GM13976 (cell line): ENCODE measurements around the gene CLEC3B.
A peak's percentile ranks its signal among the peaks of the same experiment; 100 is the strongest.

Experiments used
- DNase-seq: peaks from one replicate; pipeline ENCODE4 v3.0.0; 2012; ENCODE audit warnings: low spot score
- CTCF ChIP-seq: IDR thresholded peaks from 2 replicates; pipeline ENCODE4 v1.5.1; 2012; ENCODE audit warnings: borderline replicate concordance, mild to moderate bottlenecking; ENCODE audit not compliant: insufficient read depth; ENCODE audit errors: extremely low read depth, missing control alignments, control extremely low read depth
- in situ Hi-C: fragments of 300-500 bp; cut with MboI; formaldehyde crosslinking; loops from one replicate; pipeline ENCODE4 v1.12.0; 2022; ENCODE audit warnings: low sequenced_read_pairs, mixed read lengths, inconsistent platforms; ENCODE audit not compliant: unreplicated experiment

Gene CLEC3B

DNA sequence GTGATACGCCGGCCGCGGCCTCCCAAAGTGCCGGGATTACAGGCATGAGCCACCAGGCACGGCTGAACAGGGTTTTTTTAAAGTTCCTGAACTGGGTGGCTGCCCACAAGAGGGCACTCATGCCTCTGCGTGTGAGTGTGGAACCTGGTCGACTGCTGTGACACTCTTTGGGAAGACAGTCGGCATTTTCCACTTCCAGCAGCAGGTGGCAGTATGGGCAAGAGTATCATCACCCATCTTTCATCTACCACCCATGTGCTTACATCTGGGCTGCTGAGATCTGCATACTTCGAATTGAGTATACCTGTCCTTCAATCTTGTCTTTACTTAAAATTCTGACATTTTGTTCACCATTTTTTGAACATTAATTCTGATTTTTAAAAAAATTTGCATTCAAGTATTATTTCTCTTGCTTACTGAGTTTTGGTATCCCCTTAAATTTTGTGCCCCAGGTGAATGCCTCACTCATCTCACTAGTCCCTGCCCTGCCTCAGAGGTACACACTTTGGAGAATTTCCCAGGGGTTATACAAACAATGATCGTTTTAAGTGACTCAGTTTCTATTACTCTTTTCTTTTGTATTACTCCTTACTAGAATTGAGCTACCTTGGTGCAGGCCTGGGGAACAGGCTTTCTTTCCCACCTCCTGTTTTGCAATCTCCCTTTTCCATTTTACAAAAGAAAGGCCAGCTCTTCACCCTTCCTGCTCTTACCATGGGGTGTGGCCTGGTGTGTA, 11.8 kb downstream of the CLEC3B start:
- peak; percentile 91 for DNase-seq
- in situ Hi-C loops = loop anchor here (5.0 to 25.0 kb wide), 3 partner anchors 174 to 624 kb away; no protein-coding TSS in a partner anchor
- peak; percentile 95 for TF ChIP-seq CTCF

DNA sequence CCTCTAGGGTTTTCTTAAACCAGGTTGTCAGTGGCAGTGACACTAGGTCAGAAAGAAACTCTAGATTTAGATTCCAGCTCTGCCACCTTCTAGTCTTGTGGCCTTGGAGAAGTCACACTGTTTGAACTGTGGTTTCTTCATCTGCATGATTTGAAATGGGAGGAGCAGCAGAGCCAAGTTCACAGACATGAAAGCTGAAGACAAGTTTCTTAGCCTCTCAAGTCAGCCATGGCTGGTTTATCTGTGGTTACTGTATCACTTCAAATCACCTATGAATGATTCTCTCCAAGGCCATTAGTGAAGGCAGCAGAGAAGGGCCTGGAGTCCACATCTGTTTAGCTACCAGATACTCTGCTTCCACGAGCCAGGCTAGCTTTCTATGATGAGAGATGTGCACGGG, 15.6 kb downstream of the CLEC3B start:
- in situ Hi-C loops = loop anchor here (25.0 kb wide), 1 partner anchor 621 kb away; no protein-coding TSS in a partner anchor
- TF ChIP-seq CTCF = no peak
- DNase-seq = no peak

- no peak for TF ChIP-seq CTCF
- DNase-seq = no peak
- in situ Hi-C loops = loop anchor here (25.0 kb wide), 1 partner anchor 620 kb away; no protein-coding TSS in a partner anchor
These were observed 16.1 kb downstream of the CLEC3B start for GRCh38 chr3:45042162-45042561.

- no peak for TF ChIP-seq CTCF
- DNase-seq = no peak
- in situ Hi-C loops = loop anchor here (25.0 kb wide), 1 partner anchor 618 kb away; no protein-coding TSS in a partner anchor
These were observed 17.7 kb downstream of the CLEC3B start for GRCh38 chr3:45043728-45044299.

- no peak for TF ChIP-seq CTCF
- in situ Hi-C loops = loop anchor here (25.0 kb wide), 1 partner anchor 614 kb away; no protein-coding TSS in a partner anchor
- DNase-seq = no peak
These were observed 22.1 kb downstream of the CLEC3B start for GRCh38 chr3:45048244-45048643.

DNA sequence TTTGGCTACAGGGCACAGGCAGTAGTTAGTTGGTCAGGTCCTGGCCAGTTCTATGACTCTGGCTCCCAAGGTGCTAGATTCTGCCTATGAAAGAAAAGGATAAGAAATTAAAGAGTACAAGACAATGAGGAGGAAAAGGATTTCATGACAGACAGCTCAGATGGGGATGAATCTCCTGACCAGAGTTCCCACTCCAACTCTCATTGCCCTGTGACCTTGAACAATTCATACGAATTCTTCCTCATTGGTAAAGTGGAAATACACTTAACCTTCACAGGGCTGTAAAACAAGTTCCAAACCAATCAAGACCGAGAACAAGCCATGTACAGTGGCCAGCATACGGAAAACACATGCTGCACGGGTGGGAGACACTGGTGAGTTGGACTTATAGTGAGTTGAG, 23.7 kb downstream of the CLEC3B start:
- TF ChIP-seq CTCF = no peak
- DNase-seq = no peak
- in situ Hi-C loops = loop anchor here (25.0 kb wide), 1 partner anchor 612 kb away; no protein-coding TSS in a partner anchor
